HS-27A (cell line): ENCODE results near the gene MEGF11.
A peak's percentile ranks its signal among the peaks of the same experiment; 100 is the strongest.

Experiments
- DNase-seq: peaks from one replicate; pipeline ENCODE4 v3.0.0-alpha.2; 2012; ENCODE audit warnings: low read depth, missing footprints

Gene MEGF11

DNA sequence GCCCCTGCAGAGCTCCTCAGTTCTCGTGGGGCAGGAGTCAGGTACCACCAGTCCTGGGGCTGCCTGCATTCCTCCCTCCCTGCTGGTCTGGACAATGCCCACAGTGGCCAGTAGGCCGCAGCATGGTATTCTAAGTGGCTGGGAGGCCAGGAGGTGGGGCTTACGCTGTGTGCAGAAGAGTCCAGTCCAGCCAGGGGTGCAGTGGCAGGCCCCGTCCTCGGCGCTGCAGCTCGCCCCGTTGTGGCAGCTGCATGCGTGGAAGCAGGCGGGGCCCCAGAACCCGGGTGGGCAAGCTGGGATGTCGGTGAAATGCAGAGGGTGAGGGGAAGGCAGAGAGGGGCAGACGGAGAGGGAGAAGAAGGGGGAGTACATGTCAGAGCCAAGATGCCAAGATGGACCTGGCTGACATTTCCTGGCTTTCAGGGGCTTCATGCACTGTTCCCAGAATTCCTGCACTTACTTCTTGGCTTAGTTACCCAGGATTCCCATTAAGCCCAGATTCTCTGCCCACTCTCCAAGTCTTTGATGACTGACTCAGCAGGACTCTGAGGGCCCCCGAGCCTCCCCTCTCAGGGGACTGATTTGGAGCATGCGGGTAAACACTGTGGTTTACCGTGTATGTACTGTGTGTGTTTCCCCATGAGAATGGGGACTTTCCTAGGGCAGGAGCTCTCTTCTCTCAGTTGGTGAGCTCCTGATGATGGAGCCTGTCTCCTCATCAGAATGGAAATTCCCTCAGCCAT, 336.7 kb downstream of the MEGF11 start:
- DNase-seq: no peak

DNA sequence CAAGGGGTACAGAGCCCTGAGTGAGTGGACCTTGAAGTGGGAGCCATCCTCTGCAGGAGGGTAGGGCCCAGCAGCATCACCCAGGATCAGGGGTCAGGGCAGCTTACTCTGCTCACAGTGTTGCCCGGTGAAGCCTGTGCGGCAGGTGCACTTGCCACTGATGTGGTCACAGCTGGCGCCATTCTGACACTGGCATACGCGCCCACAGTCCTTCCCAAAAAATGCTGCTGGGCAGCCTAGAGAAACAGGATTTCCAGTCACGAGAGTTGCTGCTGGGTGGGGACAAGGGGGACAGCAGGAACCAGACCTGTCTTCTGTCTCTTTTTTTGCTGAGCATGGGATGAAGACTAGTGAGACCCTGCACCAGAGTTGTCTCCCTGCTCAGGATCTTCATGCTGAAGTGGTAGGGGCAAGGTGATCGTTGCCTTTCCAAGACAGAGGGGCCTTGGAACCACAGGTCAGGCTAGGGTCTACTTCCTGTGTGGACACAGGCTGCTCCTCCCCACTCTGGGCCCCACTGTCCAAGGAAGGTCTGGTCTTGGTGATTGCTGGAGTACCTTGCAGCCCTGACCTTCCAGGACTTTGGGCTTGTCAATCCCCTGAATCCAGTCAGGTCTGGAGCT, 337.4 kb downstream of the MEGF11 start:
- DNase-seq: no peak

- DNase-seq: no peak
These were observed 338.3 kb downstream of the MEGF11 start for GRCh38 chr15:65914981-65915925.

DNA sequence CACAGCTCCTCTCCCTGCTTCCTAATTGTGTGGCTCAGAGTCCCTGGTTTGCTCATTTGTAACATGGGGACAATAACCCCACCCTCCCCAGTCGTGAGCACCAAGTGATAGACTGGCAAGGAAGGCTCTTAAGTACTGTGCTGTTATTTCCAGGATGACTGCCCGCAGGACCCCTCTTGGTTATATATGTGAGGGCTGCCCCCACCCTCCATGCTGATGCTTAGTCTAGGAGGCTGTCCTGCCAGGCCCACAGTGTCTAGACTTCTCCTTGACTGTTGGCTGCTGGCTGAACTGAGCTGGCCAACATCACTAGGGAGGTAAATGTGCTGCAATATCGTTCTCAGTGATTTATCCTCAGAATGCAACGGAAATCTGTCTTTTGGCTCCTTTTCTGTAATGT, 339.2 kb downstream of the MEGF11 start:
- no peak for DNase-seq

DNA sequence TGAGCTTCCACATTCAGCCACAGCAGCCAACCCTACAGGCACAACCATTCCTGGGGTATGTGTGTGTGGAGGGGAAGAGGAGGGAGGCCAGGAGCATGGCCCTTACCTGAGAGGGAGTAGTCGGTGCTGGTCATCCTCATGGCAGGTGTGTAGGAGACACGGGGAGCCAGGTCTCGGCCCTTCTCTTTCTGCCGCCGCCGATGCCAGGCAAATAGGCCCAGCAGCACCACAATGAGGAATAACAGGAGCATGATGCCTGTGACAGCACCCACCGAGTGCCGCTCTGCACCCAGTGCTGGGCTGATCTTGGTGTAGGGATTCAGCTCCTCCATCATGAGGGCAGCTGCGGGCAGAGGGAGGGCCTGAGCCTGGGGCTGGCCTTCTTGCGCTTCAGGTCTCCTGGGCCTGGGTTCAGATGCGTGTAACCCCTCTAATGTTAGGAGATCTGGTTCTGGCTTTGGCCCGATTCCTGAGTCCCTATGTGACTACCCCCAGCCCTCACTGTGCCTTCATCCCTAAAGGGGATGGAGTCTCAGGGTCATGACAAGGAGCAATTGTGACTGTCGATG, 339.8 kb downstream of the MEGF11 start:
- no peak for DNase-seq

- no peak for DNase-seq
These were observed 341.3 kb downstream of the MEGF11 start for GRCh38 chr15:65912235-65912634.

- DNase-seq: no peak
These were observed 343.2 kb downstream of the MEGF11 start for GRCh38 chr15:65910341-65910740.

GRCh38 chr15:65909831-65910230, 343.7 kb downstream of the MEGF11 start:
- no peak for DNase-seq

DNA sequence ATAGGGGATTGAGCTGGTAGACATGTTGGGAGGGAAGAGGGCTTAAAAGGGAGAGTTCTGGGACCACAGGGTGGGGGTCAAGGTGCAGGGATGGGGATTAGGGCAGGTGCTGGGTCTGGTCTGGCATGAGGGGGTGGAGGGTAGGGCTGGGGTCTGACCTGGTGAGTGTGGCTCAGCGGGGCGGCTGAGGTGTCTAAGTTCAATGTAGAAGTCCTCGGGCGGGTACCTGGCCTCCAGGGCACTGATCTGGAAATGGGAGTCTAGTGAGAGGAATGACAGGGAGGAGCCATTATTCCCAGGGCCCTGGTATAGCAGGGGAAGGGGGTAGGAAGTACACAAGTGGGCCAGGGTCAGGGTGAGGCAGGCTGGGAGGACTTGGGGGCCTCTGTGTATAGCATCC, 344.7 kb downstream of the MEGF11 start:
- DNase-seq: no peak

DNA sequence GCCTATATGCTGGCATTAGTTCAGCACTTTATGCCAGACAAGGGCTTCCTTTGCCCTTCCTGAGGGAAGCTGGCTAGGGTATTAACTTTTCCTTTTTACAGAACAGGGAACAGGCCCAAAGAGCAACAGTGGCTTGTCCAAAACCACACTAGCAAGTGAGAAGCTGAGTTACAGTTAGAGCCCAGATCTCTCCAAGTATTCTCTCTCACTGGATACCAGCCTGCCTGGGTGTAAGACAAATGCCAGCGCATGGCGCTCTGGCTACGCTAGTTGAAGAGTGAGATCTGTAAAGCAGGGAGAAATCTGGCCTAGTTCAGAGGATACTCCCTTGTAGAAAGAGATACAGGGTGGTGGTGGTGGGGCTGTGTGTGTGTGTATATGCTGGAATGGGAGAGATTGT, 345.9 kb downstream of the MEGF11 start:
- DNase-seq: no peak

DNA sequence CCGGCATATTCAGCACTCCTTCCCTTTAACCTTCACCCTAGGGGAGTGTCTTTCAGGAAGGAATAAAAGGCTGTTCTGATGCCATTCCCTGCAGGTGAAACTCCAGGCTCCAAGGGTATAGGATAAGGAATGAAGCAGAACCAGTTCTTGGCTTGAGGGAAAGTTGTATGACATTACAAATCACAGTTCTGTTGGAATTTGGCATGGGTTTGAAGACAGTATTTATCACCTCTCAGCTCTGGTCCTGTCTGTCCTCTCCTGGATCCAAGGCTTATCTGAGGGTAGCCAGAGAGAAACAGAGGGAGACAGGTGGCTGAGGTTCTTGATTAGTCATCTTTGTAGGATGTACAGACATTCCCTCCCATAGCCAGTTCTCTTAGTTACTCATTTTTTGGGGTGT, 347.2 kb downstream of the MEGF11 start:
- no peak for DNase-seq

DNA sequence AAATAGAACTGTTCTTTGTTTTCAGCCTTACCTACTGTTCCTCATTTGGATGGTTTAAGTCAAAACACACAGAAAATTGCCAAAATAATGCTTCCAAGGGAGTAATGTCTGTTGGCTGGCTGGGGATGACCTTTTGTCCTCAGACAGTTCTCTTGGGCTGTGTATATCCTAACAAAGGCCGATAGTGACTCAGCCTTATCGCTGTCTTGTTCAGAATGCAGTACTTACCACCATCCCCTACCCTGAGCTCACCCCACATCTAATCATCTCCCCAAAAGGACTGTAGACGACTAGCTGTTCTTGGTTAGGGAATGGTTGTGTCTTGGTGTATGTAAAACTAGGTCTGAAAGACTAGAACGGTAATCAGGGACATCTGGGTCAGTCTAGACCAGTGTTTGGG, 349.2 kb downstream of the MEGF11 start:
- no peak for DNase-seq

DNA sequence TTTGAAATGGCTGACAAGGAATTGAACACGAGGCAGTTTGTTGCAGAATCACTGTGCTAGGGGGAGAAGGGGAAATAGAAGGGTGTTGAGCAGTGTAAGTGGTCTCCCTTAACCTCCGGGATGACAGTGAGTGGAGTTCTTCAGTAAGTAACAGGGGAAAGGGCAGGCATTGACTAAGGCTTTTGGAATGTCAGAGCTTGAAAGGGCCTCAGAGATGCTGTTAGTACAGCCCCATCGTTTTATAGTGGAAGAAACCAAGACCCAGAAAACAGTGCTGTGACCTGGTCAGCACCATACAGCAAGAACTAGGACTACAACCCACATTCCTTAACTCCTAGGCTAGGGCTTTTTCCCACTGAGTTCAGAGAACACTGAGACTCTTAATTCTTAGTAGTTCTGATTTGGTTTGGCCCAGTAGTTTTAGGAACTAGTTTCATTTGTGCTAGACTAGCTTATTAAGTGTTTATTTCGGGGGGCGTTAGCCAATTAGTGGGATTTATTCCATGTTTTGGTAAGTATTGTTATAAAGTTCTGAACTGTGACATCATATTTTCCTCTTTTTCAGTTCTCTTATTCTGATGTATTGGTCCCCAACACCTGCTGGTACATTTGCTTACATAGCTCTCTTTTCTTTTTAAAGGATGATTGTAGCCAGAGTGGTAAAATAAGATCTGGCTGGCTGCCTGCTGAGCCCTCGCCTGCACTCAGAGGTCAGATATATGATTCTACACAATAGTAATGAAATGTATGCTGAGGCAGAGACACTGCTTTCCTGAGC, 350.1 kb downstream of the MEGF11 start:
- DNase-seq: peak; percentile 12

DNA sequence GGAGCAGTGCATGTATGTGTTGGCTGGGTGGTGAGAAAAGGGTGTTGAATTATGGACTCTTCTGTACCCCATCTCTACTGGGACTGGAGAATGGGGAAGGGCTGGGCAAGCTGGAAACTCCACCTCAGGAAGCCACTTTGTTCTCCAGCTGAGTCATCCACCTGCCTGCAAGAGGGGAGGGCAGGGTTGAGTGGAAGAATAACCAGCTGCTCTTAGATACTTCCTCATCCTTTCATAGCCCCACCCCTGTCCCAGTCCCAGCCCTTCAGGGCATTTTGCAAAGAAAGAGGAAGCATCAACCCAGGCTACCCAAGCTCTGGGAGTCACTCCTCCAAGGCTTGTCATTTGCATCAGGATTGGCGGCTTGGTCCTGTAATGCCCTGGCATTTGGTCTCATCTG, 351.2 kb downstream of the MEGF11 start:
- DNase-seq: no peak

GRCh38 chr15:65901836-65902235, 351.7 kb downstream of the MEGF11 start:
- DNase-seq: no peak

DNA sequence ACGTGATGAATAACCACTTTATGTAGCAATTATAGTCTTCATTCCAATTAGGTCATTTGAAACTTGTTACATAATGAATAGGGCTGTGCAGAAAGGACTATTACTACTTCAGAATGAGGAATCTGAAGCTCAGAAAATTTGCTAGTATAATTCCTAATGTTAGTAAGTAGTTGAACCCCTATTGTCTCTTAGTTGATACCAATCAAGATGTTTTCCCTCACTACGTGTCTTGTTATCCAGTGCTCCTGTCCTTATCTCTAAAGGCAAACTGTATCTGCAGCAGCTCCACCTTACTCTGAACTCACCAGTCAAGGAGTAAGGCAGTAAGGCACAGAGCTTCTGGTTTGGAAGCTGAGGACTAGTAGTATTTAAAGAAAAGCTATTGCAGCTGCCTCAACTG, 352.2 kb downstream of the MEGF11 start:
- DNase-seq: no peak

DNA sequence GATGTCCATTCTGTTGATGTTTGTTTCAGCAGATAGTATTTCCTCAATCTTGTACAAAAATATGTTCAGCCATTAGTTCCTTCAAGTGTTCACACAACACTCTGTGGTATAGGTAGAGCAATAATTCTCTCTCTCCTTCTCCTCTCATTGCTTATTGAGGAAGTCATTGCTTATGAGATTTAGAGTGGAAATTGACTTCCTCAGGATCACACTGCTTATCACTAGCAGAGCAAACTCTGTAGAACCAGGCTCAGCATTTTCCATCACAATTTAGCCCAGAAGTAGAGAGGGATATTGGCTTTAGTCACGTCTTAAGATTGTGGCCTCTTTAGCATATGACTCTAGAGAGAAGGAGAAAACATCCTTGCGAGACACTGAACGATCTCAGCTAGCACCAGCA, 353.1 kb downstream of the MEGF11 start:
- no peak for DNase-seq

DNA sequence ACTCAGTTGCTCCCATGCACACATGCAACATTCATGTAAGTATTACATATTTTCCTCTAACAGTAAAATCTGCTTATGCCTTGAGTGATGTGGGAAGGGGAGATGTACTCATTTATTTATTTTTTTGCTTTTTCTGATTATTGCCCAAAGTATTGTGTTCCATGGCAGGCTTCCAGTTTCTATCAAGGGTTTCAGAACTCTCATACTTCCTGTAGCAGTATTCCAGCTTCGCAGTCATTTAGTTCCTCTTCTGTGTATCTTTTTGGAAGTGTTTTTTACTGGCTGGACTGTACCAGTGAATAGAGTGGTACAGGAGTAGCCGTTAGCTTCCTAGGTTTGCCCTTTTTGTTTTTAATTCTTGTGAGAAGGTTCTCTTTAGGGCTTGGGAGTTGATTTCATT, 357.3 kb downstream of the MEGF11 start:
- DNase-seq: no peak

DNA sequence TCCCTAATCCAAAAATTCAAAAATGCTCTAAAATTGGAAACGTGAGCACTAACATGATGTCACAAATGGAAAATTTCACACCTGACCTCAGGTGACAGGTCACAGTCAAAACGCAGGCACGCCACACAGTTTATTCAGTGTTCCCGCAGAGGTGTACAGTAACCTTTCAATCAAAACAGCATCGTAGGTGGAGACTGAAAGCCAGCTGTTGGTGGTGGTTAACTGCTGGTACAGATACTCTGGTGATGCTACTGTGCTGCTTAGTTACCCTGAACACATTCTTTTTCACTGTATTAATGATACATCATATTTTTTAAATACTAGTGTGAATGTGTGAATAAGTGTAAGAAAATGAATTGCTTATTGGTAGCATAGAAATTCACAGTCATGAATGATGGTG, 360.5 kb downstream of the MEGF11 start:
- no peak for DNase-seq

- DNase-seq: no peak
These were observed 364.6 kb downstream of the MEGF11 start for GRCh38 chr15:65888981-65889380.

GRCh38 chr15:65887565-65887964, 366.0 kb downstream of the MEGF11 start:
- DNase-seq: no peak
